ENCODE results near the gene ARL4A.
A peak's percentile ranks its signal among the peaks of the same experiment; 100 is the strongest.

The ARL4A gene

DNA sequence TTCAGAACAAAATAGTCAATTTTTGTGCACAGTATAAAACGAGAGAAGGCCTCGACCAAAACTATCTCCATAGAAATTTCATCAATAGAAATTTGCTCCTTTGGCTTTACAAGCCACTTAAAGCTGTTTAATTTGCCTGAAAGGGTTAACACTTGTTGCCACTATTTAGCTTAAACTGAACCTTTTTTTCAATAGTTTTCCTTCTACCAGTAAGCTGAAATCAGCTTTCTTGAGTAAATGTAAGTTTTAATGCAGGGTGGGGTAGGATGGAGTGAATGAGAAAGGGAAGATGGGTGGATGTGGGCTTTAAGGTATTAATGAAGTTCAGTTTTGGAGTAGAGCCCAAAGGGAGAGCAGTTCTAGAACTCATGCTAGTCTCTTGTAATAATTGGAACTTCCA, 39.5 kb downstream of the ARL4A start:
- DNase-seq (ENCODE audit: low spot score) = no peak

DNA sequence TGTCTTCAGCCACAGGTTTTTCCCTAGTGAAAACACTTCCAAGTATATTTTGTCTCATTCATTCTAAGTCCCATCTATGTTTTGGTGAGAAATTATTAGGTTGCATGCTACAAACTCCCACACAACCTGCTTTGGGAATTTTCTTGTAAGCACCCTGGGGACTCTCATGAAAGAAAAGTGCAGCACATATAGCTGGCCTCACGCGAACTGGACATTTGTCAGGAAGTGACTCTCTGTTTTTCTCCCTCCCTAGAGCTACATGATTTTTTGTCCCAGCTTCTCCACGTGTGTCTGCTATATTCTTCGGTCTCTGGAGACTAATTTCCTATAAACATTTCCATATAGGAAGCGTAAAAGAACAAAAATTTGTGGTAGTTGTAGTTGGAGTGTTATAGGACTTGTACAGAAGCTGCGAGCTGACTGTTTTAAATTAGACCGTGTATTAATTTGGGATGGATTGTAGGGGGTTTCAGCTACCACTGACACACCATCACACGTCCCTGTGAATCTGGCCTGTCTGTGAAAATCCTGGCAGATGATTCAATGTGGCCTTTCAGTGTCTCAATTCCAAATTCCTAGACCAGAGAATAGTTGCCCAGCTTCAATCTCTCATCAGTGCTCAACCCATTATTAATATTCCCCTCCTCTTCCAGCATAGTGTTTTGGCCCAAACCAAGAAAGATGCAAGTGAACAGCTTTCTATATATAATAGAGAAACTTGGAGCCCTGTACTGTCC, 40.2 kb downstream of the ARL4A start:
- no peak for DNase-seq (ENCODE audit: low spot score)

DNA sequence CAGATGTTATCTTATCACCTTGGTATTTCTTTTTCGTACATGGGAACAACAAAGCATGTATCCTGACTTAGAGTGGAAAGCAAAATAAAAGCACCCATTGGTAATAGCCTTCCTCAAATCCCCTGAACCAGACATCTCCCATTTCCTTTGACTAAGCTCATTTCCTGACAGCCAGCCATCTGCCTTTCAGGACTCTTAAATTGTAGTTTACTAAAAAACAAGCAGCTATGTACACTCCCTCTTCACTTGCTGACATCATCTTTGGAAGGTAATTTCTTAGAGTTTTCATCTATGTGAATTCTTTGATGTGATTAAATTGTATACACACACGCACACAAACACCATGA, 40.7 kb downstream of the ARL4A start:
- DNase-seq (ENCODE audit: low spot score) = no peak

DNA sequence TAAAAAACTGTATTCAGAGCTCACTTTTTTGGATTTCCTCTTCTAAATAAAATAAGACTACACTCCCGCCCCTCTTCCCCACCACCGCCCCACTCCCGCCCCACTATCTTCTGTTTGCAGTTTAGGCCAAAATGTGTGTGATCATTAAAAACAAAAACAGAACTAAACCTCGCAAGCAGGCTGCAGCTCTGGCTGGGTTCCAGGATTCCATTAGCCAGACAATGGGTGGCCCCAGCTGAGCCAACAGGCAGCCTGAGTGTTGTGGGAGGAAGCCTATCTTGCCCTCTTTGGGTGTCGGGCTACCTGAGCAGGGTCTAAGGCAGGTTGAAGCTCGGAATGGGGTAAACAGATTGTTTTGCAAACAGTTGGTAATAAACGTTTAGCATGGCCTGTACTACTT, 41.7 kb downstream of the ARL4A start:
- DNase-seq (ENCODE audit: low spot score) = peak; percentile 25

DNA sequence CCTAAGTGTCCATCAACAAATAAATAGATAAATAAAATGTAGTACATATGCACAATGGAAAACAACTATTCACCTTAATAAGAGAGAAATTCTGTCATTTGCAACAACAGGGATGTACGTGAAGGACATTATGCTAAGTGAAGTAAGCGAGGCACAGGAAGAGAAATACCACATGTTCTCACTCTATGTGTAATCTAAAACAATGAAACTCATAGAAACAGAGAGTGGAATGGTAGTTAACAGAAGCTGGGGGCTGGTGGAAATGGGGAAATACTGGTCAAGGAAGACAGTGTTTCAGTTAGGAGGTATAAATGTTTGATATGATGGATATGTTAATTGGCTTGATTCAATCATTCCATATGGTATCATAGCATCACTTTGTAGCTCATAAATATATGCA, 43.1 kb downstream of the ARL4A start:
- no peak for DNase-seq (ENCODE audit: low spot score)

DNA sequence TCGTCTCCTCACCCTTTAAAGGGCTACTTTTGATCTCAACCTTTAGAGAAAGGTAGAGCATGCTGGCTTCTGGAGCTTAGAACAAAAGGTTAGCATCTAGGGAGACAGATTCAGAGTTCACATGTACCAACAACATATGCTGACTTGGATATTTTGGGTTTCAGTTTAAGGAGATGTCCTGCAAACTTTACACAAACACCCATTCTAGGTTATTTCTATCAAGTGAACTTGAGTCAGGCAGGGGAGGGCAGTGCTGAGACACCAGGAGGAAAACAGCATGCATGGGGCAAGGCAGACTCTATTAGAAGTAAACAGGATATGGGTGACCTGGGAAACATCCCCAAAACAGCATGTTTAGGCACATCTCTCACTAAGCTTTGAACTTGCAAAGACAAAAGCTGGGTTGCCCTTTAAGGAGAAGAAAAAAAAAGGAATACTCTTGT, 43.8 kb downstream of the ARL4A start:
- DNase-seq (ENCODE audit: low spot score) = peak; percentile 15

DNA sequence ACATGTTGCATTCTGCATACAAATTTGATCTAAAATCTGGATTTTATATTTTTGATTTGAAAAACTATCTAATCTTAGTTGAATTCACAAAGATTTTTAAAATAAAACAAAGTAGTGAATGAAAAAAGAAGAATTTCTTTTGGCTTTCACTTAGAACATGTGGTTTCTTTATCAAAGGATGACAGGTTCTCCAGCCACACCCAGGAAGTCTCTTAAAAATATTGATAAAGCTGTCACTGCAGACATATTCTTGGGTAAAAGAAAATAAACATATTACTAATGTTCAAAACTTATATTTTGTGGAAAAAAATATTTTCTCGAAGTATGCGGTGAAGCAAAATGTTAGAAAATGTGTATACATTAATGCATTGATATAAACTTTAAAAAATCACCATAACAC, 44.3 kb downstream of the ARL4A start:
- DNase-seq (ENCODE audit: low spot score) = no peak

DNA sequence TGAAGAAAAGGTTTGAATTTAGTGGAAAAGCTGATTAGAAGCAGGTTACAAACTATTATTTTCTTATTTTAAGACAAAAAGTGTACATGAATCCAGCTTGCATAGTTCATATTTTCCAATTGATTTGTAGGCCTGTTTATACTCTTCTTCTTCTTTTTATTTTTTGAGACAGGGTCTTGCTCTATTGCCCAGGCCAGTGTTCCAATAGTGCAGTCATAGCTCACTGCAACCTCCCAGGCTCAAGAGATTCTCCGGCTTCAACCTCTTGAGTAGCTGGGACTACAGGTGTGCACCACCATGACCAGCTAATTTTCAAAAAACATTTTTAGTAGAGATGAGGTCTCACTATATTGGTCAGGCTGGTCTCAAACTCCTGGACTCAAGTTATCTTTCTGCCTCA, 45.0 kb downstream of the ARL4A start:
- no peak for DNase-seq (ENCODE audit: low spot score)

DNA sequence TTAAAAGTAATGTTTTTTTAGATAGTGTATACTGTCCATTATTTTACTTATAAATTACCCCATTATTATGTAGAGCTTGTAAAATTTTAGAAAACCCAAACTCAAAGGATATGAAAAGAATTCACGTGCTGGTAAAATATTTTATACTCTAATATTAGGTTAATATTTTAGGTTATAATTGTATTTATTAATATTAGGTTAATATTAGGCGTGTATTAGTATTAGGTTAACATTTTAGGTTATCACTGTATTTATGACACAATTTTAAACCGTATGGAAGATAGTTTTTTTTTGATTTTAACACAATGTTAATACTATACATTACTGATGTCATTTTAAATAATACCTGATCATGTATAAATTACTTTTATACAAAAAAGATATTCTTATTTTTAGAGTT, 48.5 kb downstream of the ARL4A start:
- DNase-seq (ENCODE audit: low spot score) = no peak

DNA sequence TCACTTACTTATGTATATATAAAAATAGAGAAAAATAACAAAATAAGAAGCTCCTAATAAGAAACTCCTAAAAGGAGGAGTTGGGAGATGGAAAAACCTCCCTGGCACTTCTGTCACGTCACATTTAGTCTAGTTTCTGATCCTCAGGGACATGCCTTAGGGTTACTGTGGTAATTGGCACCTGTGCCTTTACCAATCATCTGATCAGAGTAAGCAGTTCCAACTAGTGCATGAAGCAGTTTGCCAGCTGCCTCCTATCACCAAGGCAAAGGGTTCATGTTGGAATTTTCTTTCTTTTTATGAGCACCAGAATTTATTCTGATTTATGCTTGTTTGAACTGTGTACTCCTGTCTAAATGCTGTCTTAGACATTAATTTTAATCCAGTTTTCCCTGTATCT, 49.9 kb downstream of the ARL4A start:
- DNase-seq (ENCODE audit: low spot score) = no peak

DNA sequence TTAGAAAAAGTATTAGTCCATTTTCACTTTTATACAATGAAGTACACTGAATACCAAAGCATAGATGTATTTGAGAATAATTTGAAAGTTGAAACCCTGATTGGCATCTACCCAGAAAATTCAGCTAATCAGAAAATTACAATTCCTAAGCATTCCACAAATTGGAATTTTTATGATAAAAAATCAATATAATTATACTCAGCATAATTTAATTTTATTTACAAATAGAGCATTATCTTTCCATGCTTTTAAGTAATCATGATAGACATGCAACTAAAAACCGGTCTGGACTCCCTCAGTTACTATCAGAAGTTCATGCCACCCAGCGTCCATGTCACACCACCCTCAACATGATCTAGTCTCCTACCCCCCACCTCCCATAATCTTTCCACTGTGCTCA, 50.4 kb downstream of the ARL4A start:
- no peak for DNase-seq (ENCODE audit: low spot score)

DNA sequence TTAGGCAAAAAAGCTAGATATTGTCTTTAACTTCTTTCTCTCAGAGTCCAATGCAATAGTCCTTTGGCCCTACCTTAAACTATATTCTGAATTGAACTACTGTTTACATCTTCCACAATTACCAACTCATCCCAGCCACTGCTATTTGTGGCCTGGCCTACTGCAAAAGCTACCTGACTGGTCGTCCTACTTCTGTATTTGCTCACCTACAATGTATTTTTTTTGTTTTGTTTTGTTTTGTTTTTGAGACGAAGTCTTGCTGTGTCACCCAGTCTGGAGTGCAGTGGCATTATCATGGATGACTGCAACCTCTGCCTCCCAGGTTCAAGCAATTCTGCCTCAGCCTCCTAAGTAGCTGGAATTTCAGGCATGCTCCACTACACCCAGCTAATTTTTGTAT, 51.2 kb downstream of the ARL4A start:
- no peak for DNase-seq (ENCODE audit: low spot score)

All from AG08395 (cell line).